Measurements from ENCODE around the gene MED13.
"Not testable (repeated sequence)": the region's sequence is repeated elsewhere in the genome, so short reads cannot be mapped to it uniquely, and the experiment has no call there.

Gene MED13

DNA sequence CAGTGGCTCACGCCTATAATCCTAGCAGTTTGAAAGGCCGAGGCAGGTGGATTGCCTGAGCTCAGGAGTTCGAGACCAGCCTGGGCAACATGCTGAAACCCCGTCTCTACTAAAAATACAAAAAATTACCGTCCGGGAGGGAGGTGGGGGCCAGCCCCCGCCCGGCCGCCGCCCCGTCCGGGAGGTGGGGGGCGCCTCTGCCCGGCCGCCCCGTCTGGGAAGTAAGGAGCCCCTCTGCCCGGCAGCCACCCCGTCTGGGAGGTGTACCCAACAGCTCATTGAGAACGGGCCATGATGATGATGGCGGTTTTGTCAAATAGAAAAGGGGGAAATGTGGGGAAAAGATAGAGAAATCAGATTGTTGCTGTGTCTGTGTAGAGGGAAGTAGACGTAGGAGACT lies 7.8 kb upstream of the MED13 start:
- H3K36me3 ChIP-seq (ENCODE audit: control insufficient read depth, insufficient read depth, low read length); H3K4me1 ChIP-seq (ENCODE audit: control insufficient read depth, insufficient read depth, low read length); H3K4me3 ChIP-seq (ENCODE audit: insufficient read depth, low read depth, low read length); H3K27ac ChIP-seq (ENCODE audit: insufficient read depth, low read depth, low read length, poor library complexity, severe bottlenecking); H3K9me3 ChIP-seq (ENCODE audit: control insufficient read depth, low read length); H3K27me3 ChIP-seq (ENCODE audit: control insufficient read depth, insufficient read depth, low read length, poor library complexity, severe bottlenecking): not testable (repeated sequence)
- 92 to 93% methylated on average over 20 of the region's 21 CpGs for WGBS, 2 experiments

GRCh38 chr17:62070900-62071299 lies 5.8 kb upstream of the MED13 start:
- H3K9me3 ChIP-seq (ENCODE audit: control insufficient read depth, low read length), result no peaks in the 10 kb centered on the region
- H3K36me3 ChIP-seq (ENCODE audit: control insufficient read depth, insufficient read depth, low read length), result no peaks in the 10 kb centered on the region
- H3K27ac ChIP-seq (ENCODE audit: insufficient read depth, low read depth, low read length, poor library complexity, severe bottlenecking), result no peak overlapping the region
- 83 to 96% methylated on average over 2 of the region's 2 CpGs for WGBS, 2 experiments
- H3K4me1 ChIP-seq (ENCODE audit: control insufficient read depth, insufficient read depth, low read length), result no peaks in the 10 kb centered on the region
- H3K27me3 ChIP-seq (ENCODE audit: control insufficient read depth, insufficient read depth, low read length, poor library complexity, severe bottlenecking), result no peaks in the 10 kb centered on the region
- H3K4me3 ChIP-seq (ENCODE audit: insufficient read depth, low read depth, low read length), result no peak overlapping the region

DNA sequence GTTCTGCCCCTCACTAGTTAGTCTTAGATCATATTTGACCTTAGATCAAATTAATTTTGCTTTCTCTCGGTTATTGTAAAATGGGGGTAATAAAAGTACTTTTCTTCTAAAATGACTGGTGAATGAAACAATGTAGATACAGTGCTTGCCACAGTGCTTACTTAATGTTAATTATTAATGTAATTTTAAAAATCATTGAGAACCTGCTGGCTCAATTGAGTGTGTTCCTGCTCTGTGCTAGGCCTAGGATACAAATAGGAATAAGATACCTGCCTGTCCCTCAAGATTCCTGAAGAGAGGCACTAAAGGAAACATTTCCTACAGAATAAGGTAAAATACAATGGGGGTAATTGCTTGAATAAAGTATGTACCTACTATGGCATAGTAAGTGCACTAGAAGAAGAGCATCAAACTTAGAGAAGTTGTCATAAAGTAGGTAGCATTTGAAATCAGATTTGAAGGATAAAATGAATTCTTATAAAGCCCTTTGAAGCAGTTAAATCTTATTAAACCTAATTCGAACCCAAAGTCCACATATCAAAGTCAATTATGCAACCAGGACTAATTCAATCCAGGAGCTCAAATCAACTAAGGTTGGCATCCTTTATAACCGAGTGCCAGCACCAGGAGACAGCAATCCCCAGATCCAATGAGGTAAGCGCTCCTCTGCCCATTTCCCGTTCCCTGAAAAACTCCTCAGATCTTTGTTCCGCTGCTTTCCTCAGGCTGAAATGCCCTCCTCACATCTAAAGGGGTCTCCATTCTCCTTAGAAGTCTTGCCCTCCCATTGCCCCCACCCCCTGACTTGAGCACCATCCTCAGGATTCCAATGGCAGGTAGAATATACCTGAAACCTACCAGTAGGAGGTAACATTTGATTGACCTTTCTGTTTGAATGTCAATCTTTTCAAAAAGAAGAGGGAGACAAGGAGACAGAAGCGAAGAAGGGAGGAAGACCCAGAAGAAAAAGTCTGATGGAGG lies 2.4 kb upstream of the MED13 start:
- Histone ChIP-seq H3K9me3 (ENCODE audit: control insufficient read depth, low read length) (no peaks in the 10 kb centered on the region), H3K36me3 (ENCODE audit: control insufficient read depth, insufficient read depth, low read length) (no peaks in the 10 kb centered on the region), H3K4me1 (ENCODE audit: control insufficient read depth, insufficient read depth, low read length) (peaks cover 4% of the 10 kb centered on the region), H3K27me3 (ENCODE audit: control insufficient read depth, insufficient read depth, low read length, poor library complexity, severe bottlenecking) (no peaks in the 10 kb centered on the region), H3K4me3 (ENCODE audit: insufficient read depth, low read depth, low read length) (no peak overlapping the region), H3K27ac (ENCODE audit: insufficient read depth, low read depth, low read length, poor library complexity, severe bottlenecking) (no peak overlapping the region)
- 85% methylated on average over 6 to 7 of the region's 7 CpGs for WGBS, 2 experiments

GRCh38 chr17:62065611-62066468 lies 762 bp upstream of the MED13 start:
- Histone ChIP-seq H3K4me3 (ENCODE audit: insufficient read depth, low read depth, low read length) (peak overlapping the region; percentile 97), H3K9me3 (ENCODE audit: control insufficient read depth, low read length) (no peaks in the 10 kb centered on the region), H3K27ac (ENCODE audit: insufficient read depth, low read depth, low read length, poor library complexity, severe bottlenecking) (peak overlapping the region; percentile 92), H3K27me3 (ENCODE audit: control insufficient read depth, insufficient read depth, low read length, poor library complexity, severe bottlenecking) (no peaks in the 10 kb centered on the region), H3K4me1 (ENCODE audit: control insufficient read depth, insufficient read depth, low read length) (peaks cover 4% of the 10 kb centered on the region), H3K36me3 (ENCODE audit: control insufficient read depth, insufficient read depth, low read length) (no peaks in the 10 kb centered on the region)
- 2 to 3% methylated on average over 51 of the region's 51 CpGs for WGBS, 2 experiments

GRCh38 chr17:62064029-62064790 lies 868 bp downstream of the MED13 start:
- Histone ChIP-seq H3K4me1 (ENCODE audit: control insufficient read depth, insufficient read depth, low read length) (peaks cover 4% of the 10 kb centered on the region), H3K9me3 (ENCODE audit: control insufficient read depth, low read length) (no peaks in the 10 kb centered on the region), H3K27ac (ENCODE audit: insufficient read depth, low read depth, low read length, poor library complexity, severe bottlenecking) (no peak overlapping the region), H3K27me3 (ENCODE audit: control insufficient read depth, insufficient read depth, low read length, poor library complexity, severe bottlenecking) (no peaks in the 10 kb centered on the region), H3K36me3 (ENCODE audit: control insufficient read depth, insufficient read depth, low read length) (peaks cover 3% of the 10 kb centered on the region), H3K4me3 (ENCODE audit: insufficient read depth, low read depth, low read length) (peak overlapping the region; percentile 97)
- WGBS, 2 experiments, result 1 to 2% methylated on average over 5 of the region's 5 CpGs

GRCh38 chr17:62062944-62063343 lies 2.1 kb downstream of the MED13 start:
- Histone ChIP-seq H3K4me1 (ENCODE audit: control insufficient read depth, insufficient read depth, low read length) (peaks cover 4% of the 10 kb centered on the region), H3K36me3 (ENCODE audit: control insufficient read depth, insufficient read depth, low read length) (peaks cover 9% of the 10 kb centered on the region), H3K27me3 (ENCODE audit: control insufficient read depth, insufficient read depth, low read length, poor library complexity, severe bottlenecking) (no peaks in the 10 kb centered on the region), H3K4me3 (ENCODE audit: insufficient read depth, low read depth, low read length) (peak overlapping the region; percentile 97), H3K9me3 (ENCODE audit: control insufficient read depth, low read length) (no peaks in the 10 kb centered on the region), H3K27ac (ENCODE audit: insufficient read depth, low read depth, low read length, poor library complexity, severe bottlenecking) (no peak overlapping the region)
- WGBS, 2 experiments, result 64 to 66% methylated on average over 3 of the region's 3 CpGs

GRCh38 chr17:62062302-62062701 lies 2.8 kb downstream of the MED13 start:
- Histone ChIP-seq H3K36me3 (ENCODE audit: control insufficient read depth, insufficient read depth, low read length) (peaks cover 9% of the 10 kb centered on the region), H3K27me3 (ENCODE audit: control insufficient read depth, insufficient read depth, low read length, poor library complexity, severe bottlenecking) (no peaks in the 10 kb centered on the region), H3K4me1 (ENCODE audit: control insufficient read depth, insufficient read depth, low read length) (peaks cover 4% of the 10 kb centered on the region), H3K27ac (ENCODE audit: insufficient read depth, low read depth, low read length, poor library complexity, severe bottlenecking) (no peak overlapping the region), H3K4me3 (ENCODE audit: insufficient read depth, low read depth, low read length) (peak overlapping the region; percentile 97), H3K9me3 (ENCODE audit: control insufficient read depth, low read length) (no peaks in the 10 kb centered on the region)
- WGBS, 2 experiments, result 67 to 74% methylated on average over 1 of the region's 1 CpG

- peaks cover 4% of the 10 kb centered on the region for H3K4me1 ChIP-seq (ENCODE audit: control insufficient read depth, insufficient read depth, low read length)
- 90 to 100% methylated on average over 2 of the region's 3 CpGs for WGBS, 2 experiments
Observed at GRCh38 chr17:62059414-62059813, 5.7 kb downstream of the MED13 start.

DNA sequence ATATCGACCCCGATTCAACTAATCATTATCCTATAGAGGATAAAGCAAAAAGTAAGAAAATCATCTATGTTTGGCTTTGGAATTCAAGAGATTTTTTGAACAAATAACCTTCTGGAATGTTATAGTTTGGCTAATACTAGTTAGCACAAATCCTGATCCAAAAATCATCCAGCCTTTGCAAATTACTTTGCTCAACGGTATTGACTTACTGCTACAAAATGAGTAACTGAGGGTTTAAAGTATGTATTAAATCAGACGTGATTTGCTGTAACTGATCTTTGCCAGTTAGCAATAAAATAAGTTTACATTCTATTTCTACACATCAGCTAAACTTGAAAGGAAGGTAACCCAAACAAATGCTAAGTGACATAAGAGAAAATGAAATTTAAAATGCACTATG lies 6.5 kb downstream of the MED13 start:
- Histone ChIP-seq H3K9me3 (ENCODE audit: control insufficient read depth, low read length) (no peaks in the 10 kb centered on the region), H3K27me3 (ENCODE audit: control insufficient read depth, insufficient read depth, low read length, poor library complexity, severe bottlenecking) (no peaks in the 10 kb centered on the region), H3K4me1 (ENCODE audit: control insufficient read depth, insufficient read depth, low read length) (peaks cover 4% of the 10 kb centered on the region), H3K4me3 (ENCODE audit: insufficient read depth, low read depth, low read length) (no peak overlapping the region), H3K27ac (ENCODE audit: insufficient read depth, low read depth, low read length, poor library complexity, severe bottlenecking) (no peak overlapping the region), H3K36me3 (ENCODE audit: control insufficient read depth, insufficient read depth, low read length) (peaks cover 15% of the 10 kb centered on the region)
- WGBS, 2 experiments, result 93 to 100% methylated on average over 1 to 4 of the region's 4 CpGs

More at GRCh38 chr17:62059414-62059813, 5.7 kb downstream of the MED13 start:
- Histone ChIP-seq H3K36me3 (ENCODE audit: control insufficient read depth, insufficient read depth, low read length) (peaks cover 15% of the 10 kb centered on the region), H3K4me3 (ENCODE audit: insufficient read depth, low read depth, low read length) (no peak overlapping the region), H3K9me3 (ENCODE audit: control insufficient read depth, low read length) (no peaks in the 10 kb centered on the region), H3K27ac (ENCODE audit: insufficient read depth, low read depth, low read length, poor library complexity, severe bottlenecking) (no peak overlapping the region), H3K27me3 (ENCODE audit: control insufficient read depth, insufficient read depth, low read length, poor library complexity, severe bottlenecking) (no peaks in the 10 kb centered on the region)
